T-helper 1 cell treated with Interleukin-12 subunit alpha and Interleukin-12 subunit beta and Interleukin-4 antibody, amounts not matched to agents 30 μg/mL and 1 μg/mL, for 36 hours (primary cell): ENCODE results near the gene ARL5C.

ENCODE experiments used
- H3K27ac Mint-ChIP-seq: one replicate; pipeline ENCODE4 v1.8.0; 2021; ENCODE audit warnings: mild to moderate bottlenecking, mixed read lengths
- H3K27me3 Mint-ChIP-seq: one replicate; pipeline ENCODE4 v1.8.0; 2021; ENCODE audit warnings: low read depth, mixed read lengths
- H3K36me3 Mint-ChIP-seq: one replicate; pipeline ENCODE4 v1.8.0; 2021; ENCODE audit warnings: low read depth, mixed read lengths
- H3K4me1 Mint-ChIP-seq: one replicate; pipeline ENCODE4 v1.8.0; 2021; ENCODE audit warnings: low read depth, mixed read lengths
- H3K4me3 Mint-ChIP-seq: one replicate; pipeline ENCODE4 v1.8.0; 2021; ENCODE audit warnings: mild to moderate bottlenecking, moderate library complexity, mixed read lengths
- H3K9me3 Mint-ChIP-seq: one replicate; pipeline ENCODE4 v1.8.0; 2021; ENCODE audit warnings: mixed read lengths

Gene ARL5C, protein sequence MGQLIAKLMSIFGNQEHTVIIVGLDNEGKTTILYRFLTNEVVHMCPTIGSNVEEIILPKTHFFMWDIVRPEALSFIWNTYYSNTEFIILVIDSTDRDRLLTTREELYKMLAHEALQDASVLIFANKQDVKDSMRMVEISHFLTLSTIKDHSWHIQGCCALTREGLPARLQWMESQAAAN

DNA sequence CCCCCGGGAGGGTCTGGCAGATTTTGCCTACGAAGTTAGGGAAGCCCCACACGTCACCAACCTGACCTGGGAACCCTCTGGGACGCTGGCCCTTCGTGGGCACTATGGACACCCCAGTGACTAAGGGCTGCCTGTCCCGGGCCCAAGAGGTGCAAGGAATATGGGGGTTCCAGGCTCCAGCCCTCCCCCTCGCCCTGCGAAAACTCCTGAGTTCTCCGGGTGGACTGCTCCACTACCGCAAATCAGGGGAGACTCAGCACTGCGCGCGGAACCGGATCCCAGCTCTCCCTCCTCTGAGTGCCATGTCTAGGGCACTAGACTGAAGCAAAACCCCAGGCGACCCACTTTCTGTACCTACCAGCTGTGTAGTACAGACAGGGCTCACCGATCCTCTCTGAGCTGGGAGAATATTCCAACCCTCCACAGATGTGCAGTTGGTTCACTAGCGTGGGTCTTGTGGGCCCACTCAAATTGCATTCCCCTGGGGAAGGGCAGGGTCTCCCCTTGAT, at the start of gene ARL5C:
TSS of gene ARL5C (minus strand) at position 321 of the 509 bp plus-strand sequence. CDS start 401 bp downstream, outside the sequence.
- Mint-ChIP-seq H3K36me3 (no peaks in the 10 kb centered on the region), H3K4me1 (peaks cover 36% of the 10 kb centered on the region), H3K27ac (no peak within 1 kb of the TSS), H3K4me3 (peak within 1 kb of the TSS; percentile 89), H3K27me3 (peaks cover 54% of the 10 kb centered on the region), H3K9me3 (no peaks in the 10 kb centered on the region)

DNA sequence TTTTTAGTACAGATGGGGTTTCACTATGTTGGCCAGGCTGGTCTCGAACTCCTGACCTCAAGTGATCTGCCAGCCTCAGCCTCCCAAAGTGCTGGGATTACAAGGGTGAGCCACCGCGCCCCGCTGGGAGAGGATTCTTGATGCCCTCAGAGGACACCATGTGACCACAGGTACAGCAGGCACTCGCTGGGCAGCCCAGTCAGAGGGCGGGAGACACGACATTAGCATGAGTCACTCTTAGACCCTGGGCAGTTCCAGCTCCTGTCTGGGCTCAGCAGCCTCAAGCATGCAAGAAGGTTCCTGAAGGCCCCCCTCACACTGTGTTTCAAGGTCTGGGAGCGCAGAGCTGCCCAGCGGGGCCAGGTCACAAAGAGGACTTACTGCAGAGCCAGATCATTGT, 47.9 kb upstream of the ARL5C start:
- no peak overlapping the region for H3K27ac Mint-ChIP-seq

DNA sequence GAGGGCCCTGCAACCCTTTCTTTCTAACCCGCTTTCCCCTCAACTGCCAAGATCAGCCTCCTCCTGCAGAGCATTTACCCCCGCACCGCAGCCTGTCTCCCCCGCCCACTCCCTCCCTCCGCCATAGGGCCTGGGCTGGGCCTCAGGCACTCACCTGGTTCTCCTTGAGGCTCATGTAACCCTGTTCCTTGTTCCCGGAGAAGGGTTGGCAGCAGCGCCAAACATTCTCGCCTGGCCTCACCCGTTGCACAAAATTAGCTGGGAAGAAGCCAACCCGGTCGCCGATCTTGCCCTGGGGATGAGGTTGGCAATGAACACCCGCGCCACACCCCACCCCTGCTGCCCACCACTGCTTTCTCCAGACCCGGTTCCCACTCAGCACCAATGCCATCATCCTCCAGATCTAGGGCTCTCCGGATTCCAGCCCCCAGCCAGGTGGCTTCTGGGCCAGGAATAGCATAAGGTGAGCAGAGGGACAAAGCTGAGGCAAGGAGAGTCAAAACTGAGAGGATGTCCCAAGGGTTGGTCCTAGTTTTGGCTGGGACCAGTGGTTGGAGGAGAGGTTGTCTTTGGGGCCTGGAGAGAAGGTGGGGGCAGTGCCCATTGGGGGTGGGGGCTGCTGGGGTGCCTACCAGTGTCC, 47.0 kb upstream of the ARL5C start:
- H3K27me3 Mint-ChIP-seq: peaks cover 42% of the 10 kb centered on the region
- H3K4me1 Mint-ChIP-seq: peaks cover 11% of the 10 kb centered on the region
- peak overlapping the region; percentile 36 for H3K27ac Mint-ChIP-seq
- no peak overlapping the region for H3K4me3 Mint-ChIP-seq
- no peaks in the 10 kb centered on the region for H3K9me3 Mint-ChIP-seq
- no peaks in the 10 kb centered on the region for H3K36me3 Mint-ChIP-seq

More for the DNA sequence above, 47.9 kb upstream of the ARL5C start:
- no peak overlapping the region for H3K4me3 Mint-ChIP-seq
- H3K27me3 Mint-ChIP-seq: peaks cover 43% of the 10 kb centered on the region
- peaks cover 9% of the 10 kb centered on the region for H3K4me1 Mint-ChIP-seq
- no peaks in the 10 kb centered on the region for H3K9me3 Mint-ChIP-seq
- H3K36me3 Mint-ChIP-seq: no peaks in the 10 kb centered on the region

- H3K9me3 Mint-ChIP-seq: no peaks in the 10 kb centered on the region
- H3K36me3 Mint-ChIP-seq: no peaks in the 10 kb centered on the region
- peak overlapping the region; percentile 36 for H3K27ac Mint-ChIP-seq
- H3K27me3 Mint-ChIP-seq: peaks cover 40% of the 10 kb centered on the region
- no peak overlapping the region for H3K4me3 Mint-ChIP-seq
- peaks cover 11% of the 10 kb centered on the region for H3K4me1 Mint-ChIP-seq
These were observed 46.3 kb upstream of the ARL5C start for GRCh38 chr17:39212195-39212810.

- peaks cover 14% of the 10 kb centered on the region for H3K4me1 Mint-ChIP-seq
- H3K27me3 Mint-ChIP-seq: peaks cover 24% of the 10 kb centered on the region
- peaks cover 1% of the 10 kb centered on the region for H3K36me3 Mint-ChIP-seq
- no peak overlapping the region for H3K27ac Mint-ChIP-seq
- no peaks in the 10 kb centered on the region for H3K9me3 Mint-ChIP-seq
- no peak overlapping the region for H3K4me3 Mint-ChIP-seq
These were observed 44.1 kb upstream of the ARL5C start for GRCh38 chr17:39210093-39210434.

GRCh38 chr17:39209317-39210092, 43.5 kb upstream of the ARL5C start:
- Mint-ChIP-seq H3K9me3 (no peaks in the 10 kb centered on the region), H3K4me3 (no peak overlapping the region), H3K36me3 (peaks cover 7% of the 10 kb centered on the region), H3K4me1 (peaks cover 14% of the 10 kb centered on the region), H3K27ac (peak overlapping the region; percentile 26), H3K27me3 (peaks cover 24% of the 10 kb centered on the region)

- Mint-ChIP-seq H3K4me1 (peaks cover 17% of the 10 kb centered on the region), H3K27me3 (peaks cover 24% of the 10 kb centered on the region), H3K27ac (no peak overlapping the region), H3K4me3 (no peak overlapping the region), H3K36me3 (peaks cover 13% of the 10 kb centered on the region), H3K9me3 (no peaks in the 10 kb centered on the region)
These were observed 42.9 kb upstream of the ARL5C start for GRCh38 chr17:39208893-39209292.

DNA sequence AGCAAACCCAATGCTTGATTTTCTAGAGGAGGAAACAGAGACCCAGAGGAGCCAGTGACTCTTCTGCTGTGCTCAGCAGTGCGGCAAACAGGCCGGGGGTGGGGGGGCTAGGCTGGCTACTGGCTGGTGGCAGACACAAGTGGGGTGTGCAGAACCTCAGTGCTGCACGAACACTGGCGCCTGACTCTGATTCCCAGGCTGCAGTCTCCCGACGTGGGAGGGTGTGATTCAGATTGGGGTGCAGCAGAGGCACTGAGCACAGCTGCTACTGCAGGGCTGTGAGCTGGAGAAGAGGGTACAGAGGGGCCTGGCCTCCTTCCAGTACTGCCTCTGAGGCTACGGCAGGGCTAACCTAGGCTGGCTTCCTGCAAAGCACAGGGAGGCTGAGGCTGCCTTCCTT, 42.2 kb upstream of the ARL5C start:
- Mint-ChIP-seq H3K27me3 (peaks cover 24% of the 10 kb centered on the region), H3K4me3 (no peak overlapping the region), H3K27ac (no peak overlapping the region), H3K36me3 (peaks cover 19% of the 10 kb centered on the region), H3K4me1 (peaks cover 17% of the 10 kb centered on the region), H3K9me3 (no peaks in the 10 kb centered on the region)

- Mint-ChIP-seq H3K27ac (peak overlapping the region; percentile 24), H3K4me3 (no peak overlapping the region), H3K36me3 (peaks cover 41% of the 10 kb centered on the region), H3K9me3 (no peaks in the 10 kb centered on the region), H3K4me1 (peaks cover 34% of the 10 kb centered on the region), H3K27me3 (peaks cover 12% of the 10 kb centered on the region)
These were observed 39.2 kb upstream of the ARL5C start for GRCh38 chr17:39205112-39205526.

DNA sequence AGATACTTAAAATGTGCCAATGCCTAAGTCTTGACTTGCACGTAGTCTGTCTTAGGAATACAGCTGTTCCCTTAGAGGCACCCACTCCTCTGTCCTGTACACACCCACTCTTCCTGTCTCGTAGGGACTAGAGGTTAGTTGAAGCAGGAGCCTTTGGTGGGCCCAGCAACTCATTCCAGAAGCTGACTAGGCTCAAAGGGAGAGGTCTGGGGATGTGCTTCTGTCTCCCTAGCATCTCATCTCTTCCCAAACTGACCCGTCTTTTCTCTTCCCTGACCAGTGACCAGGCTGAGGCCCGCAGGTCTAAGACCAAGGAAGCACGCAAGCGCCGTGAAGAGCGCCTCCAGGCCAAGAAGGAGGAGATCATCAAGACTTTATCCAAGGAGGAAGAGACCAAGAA, 38.3 kb upstream of the ARL5C start:
- Mint-ChIP-seq H3K4me3 (no peak overlapping the region), H3K9me3 (no peaks in the 10 kb centered on the region), H3K27me3 (peaks cover 10% of the 10 kb centered on the region), H3K27ac (no peak overlapping the region), H3K36me3 (peaks cover 45% of the 10 kb centered on the region), H3K4me1 (peaks cover 37% of the 10 kb centered on the region)

DNA sequence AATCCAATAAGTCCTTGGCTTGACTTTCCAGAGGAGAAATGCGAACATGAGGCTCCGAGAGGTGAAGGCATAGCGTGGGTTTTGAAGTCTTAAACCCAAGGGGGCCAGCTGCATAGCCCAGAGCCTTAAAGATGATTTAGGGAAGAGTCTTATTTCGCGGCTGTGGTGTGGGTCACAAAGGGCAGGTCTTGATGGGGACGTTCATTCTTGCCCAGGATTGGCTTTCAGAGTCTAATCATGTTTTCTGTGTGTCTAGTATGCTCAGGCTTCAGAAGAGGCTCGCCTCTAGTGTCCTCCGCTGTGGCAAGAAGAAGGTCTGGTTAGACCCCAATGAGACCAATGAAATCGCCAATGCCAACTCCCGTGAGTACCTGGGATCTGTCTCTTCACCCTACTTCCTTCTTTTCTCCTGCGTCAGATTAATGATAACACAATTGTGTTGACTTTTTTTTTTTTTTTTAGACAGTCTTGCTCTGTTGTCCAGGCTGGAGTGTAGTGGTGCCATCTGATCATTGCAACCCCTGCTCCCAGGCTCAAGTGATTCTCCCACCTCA, 35.1 kb upstream of the ARL5C start:
- Mint-ChIP-seq H3K36me3 (peaks cover 45% of the 10 kb centered on the region), H3K27ac (peak overlapping the region; percentile 99), H3K4me1 (peaks cover 43% of the 10 kb centered on the region), H3K27me3 (no peaks in the 10 kb centered on the region), H3K4me3 (peak overlapping the region; percentile 86), H3K9me3 (no peaks in the 10 kb centered on the region)

DNA sequence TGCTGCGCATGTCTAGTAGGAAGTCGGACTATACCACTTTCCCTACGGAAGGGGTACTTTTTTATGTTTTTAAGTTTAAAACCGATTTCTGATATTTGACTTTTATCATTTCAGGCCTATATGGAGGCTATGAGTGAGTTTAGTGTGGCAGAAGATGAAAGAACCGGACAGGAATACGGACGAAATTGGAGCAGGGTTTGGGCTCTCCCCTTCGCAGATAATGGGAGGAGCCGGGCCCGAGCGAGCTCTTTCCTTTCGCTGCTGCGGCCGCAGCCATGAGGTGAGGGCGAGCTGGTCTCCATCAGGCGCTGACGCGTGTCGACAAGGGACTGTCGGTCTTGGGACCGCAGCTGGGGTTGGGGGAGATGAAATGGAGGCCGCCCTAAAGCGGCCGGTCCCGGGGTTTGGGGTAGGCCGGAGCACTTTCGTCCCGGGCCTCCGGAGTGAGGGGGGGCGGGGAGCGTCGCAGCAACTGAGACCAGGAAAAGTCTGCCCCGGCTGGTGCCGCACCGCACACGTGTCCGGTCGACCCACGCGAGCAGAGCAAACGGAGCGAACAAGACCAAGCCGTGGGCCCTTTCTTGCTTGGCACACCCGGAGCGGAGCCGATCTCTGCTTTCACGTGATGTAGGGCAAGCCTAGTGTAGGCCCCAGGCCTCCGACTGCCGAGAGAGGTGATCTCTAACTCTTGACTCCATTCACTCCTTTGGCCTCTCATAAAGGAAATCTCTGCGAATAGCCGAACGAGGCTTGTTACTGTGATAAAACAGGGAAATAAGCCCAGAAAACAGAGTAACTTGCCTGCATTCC, 34.3 kb upstream of the ARL5C start, which contains the start of gene RPL19:
TSS of gene RPL19 (plus strand) at position 214 of the 810 bp plus-strand sequence. CDS start at position 276, 62 bp downstream.
- no peaks in the 10 kb centered on the region for H3K9me3 Mint-ChIP-seq
- H3K36me3 Mint-ChIP-seq: peaks cover 45% of the 10 kb centered on the region
- H3K27me3 Mint-ChIP-seq: no peaks in the 10 kb centered on the region
- H3K27ac Mint-ChIP-seq: peak within 1 kb of the TSS; percentile 99
- peaks cover 48% of the 10 kb centered on the region for H3K4me1 Mint-ChIP-seq
- peak within 1 kb of the TSS; percentile 86 for H3K4me3 Mint-ChIP-seq

GRCh38 chr17:39199820-39200069, 33.8 kb upstream of the ARL5C start:
- peaks cover 40% of the 10 kb centered on the region for H3K36me3 Mint-ChIP-seq
- peak overlapping the region; percentile 86 for H3K4me3 Mint-ChIP-seq
- no peaks in the 10 kb centered on the region for H3K27me3 Mint-ChIP-seq
- no peaks in the 10 kb centered on the region for H3K9me3 Mint-ChIP-seq
- peaks cover 51% of the 10 kb centered on the region for H3K4me1 Mint-ChIP-seq
- peak overlapping the region; percentile 99 for H3K27ac Mint-ChIP-seq

DNA sequence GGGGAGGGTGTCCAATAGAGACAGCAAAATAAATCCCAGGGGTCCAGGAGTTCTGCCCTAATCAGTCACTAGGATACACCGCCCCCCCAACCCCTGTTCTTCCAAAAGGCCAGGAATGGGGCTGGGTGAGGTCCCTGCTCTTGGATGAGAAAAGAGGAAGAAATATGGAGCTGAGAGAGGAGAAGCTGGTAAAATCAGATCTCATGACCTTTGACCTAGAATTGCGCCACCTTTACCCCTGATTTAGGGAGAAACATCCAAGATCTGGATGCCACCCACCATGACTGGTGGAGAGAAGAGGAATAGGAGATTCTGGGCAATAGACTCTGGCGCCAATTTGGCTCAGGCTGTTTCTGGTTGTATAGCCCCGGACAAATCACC, 32.2 kb upstream of the ARL5C start:
- H3K27ac Mint-ChIP-seq: peak overlapping the region; percentile 80
- peaks cover 55% of the 10 kb centered on the region for H3K4me1 Mint-ChIP-seq
- H3K27me3 Mint-ChIP-seq: no peaks in the 10 kb centered on the region
- H3K4me3 Mint-ChIP-seq: peak overlapping the region; percentile 86
- H3K36me3 Mint-ChIP-seq: peaks cover 31% of the 10 kb centered on the region
- no peaks in the 10 kb centered on the region for H3K9me3 Mint-ChIP-seq
